GM12878 (cell line): Measurements from ENCODE around the gene TKTL1. TPM values are rescaled to one million over a fixed set of nuclear protein-coding genes. Genes with fewer than 3 reads are reported as not detected.
A peak's percentile ranks its signal among the peaks of the same experiment; 100 is the strongest.

Experiments used
- CEBPB ChIP-seq, 2 experiments: fragments of 150-350 bp in 1 of 2; IDR thresholded peaks; 2 replicates each; pipeline ENCODE4 v1.6.1; 2012 to 2014; ENCODE audit warnings: low read depth in 2 of 2, low read length in 2 of 2, borderline replicate concordance in 1 of 2, inconsistent platforms in 1 of 2
- IKZF1 ChIP-seq: fragments of 450-650 bp; conservative IDR thresholded peaks from 2 replicates; pipeline ENCODE4 v1.6.1; 2017; ENCODE audit warnings: antibody characterized with exemption, mild to moderate bottlenecking
- KDM1A ChIP-seq: fragments of 200-600 bp; sonication (generic); IDR thresholded peaks from 2 replicates; pipeline ENCODE4 v1.6.1; 2016; ENCODE audit warnings: borderline replicate concordance
- MTA3 ChIP-seq: IDR thresholded peaks from 2 replicates; pipeline ENCODE4 v1.6.1; 2012; ENCODE audit warnings: low read length, inconsistent platforms, borderline replicate concordance
- NR2F1 ChIP-seq: fragments of 450-650 bp; conservative IDR thresholded peaks from 2 replicates; pipeline ENCODE4 v1.6.1; 2017; ENCODE audit warnings: mild to moderate bottlenecking
- PML ChIP-seq: IDR thresholded peaks from 2 replicates; pipeline ENCODE4 v1.6.1; 2012; ENCODE audit warnings: low read length, inconsistent platforms
- SIN3A ChIP-seq: IDR thresholded peaks from 2 replicates; pipeline ENCODE4 v1.6.1; 2012; ENCODE audit warnings: low read depth, low read length, improper control_type of control experiment
- ZNF384 ChIP-seq: IDR thresholded peaks from 2 replicates; pipeline ENCODE4 v1.6.1; 2012; ENCODE audit warnings: low read depth, mild to moderate bottlenecking, low read length, improper control_type of control experiment, borderline replicate concordance
- polyA plus RNA-seq, 11 experiments: library from polyadenylated mRNA; depleted of rRNA in 4 of 11; unstranded in 6 of 11; stranded (reverse) in 5 of 11; fragments of >200 nt; fragmentation: Nextera tagmentation in 4 of 11; fragmentation: Illumina TruSeq in 1 of 11; extraction: Ambion mirVana in 4 of 11; extraction: Trizol in 1 of 11; gene quantifications; 1 replicate in 1 of 11; 2 replicates in 10 of 11; pipeline versions ENCODE4 v1.2.1 to v1.2.3, GENCODE V29; 2011 to 2016; ENCODE audit warnings: inconsistent platforms in 2 of 11, missing spikeins in 2 of 11, low read depth in 1 of 11
- total RNA-seq, 4 experiments: library from RNA; depleted of rRNA in 3 of 4; stranded (reverse); fragments of >200 nt in 3 of 4; fragmentation: Illumina TruSeq in 1 of 4; extraction: Trizol in 1 of 4; gene quantifications; 2 replicates each; pipeline versions ENCODE4 v1.2.1 to v1.2.3, GENCODE V29; 2013 to 2021
- TF ChIP-seq, protein P1 (sequence below): fragments of 150-350 bp; IDR thresholded peaks from 2 replicates; pipeline ENCODE4 v1.6.1; 2016; ENCODE audit warnings: low read depth, low read length
- TF ChIP-seq, protein P2 (sequence below): fragments of 450-650 bp; IDR thresholded peaks from 2 replicates; pipeline ENCODE4 v1.6.1; 2018; ENCODE audit warnings: mild to moderate bottlenecking, low read depth, moderate library complexity; ENCODE audit not compliant: partially characterized antibody
- TF ChIP-seq, protein P3 (sequence below): IDR thresholded peaks from 2 replicates; pipeline ENCODE4 v1.6.1; 2012; ENCODE audit warnings: low read depth, low read length, improper control_type of control experiment
- TF ChIP-seq, protein P4 (sequence below): IDR thresholded peaks from 2 replicates; pipeline ENCODE4 v1.6.1; 2012; ENCODE audit warnings: improper control_type of control experiment, low read depth, low read length; ENCODE audit not compliant: insufficient replicate concordance
- TF ChIP-seq, protein P5 (sequence below): fragments of 150-350 bp; IDR thresholded peaks from 2 replicates; pipeline ENCODE4 v1.6.1; 2014; ENCODE audit warnings: mild to moderate bottlenecking, low read depth, low read length

Gene TKTL1
- total and polyA plus RNA-seq, 10 of the 15 experiments (the other 5 are each of a cell fraction or from before 2014, with no cell fraction given) = 0.01 to 0.07 TPM; not detected in 8

DNA sequence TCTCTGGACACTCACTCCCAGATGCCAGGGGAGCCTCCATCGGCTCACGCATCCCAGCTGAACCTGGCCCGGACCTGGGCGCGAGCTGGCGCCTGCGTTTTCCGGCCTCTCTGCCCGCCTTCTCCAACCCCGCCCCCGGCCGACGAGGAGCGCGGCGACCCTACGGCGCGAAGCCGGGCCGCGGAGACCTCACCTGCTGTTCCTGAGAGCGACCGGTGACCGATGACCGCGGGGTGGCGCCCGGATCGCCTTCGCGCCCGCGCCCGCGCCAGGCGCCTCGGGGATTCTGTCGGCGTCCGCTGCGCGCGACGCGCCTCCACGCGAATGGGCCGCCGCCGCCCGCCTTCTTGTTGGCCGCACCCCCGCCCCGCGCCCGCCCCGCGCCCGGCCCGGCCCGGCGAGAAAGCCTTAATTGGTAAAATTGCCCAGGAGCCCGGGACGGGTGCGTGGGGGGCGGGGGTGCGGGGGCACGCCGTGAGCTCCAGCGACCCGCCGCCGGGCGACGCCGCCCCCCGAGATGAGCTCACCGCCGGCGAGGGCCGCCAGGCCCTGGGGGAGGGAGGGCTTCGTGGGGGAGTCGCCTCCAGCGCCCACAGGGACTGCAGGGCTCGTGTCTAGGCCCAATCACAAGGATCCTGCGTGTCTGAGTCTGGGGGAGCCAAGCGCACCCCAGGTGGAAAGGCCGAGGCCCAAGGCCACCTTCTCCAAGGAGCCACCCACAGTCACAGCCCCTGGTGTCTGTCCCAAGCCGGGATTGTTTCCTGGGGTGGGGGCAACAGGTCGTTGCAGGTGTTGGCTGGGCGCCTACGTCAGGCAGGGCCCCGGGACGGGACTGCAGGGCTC, 78.9 kb downstream of the TKTL1 start, which contains the start of gene FLNA (continued):
- TF ChIP-seq, protein P1, sequence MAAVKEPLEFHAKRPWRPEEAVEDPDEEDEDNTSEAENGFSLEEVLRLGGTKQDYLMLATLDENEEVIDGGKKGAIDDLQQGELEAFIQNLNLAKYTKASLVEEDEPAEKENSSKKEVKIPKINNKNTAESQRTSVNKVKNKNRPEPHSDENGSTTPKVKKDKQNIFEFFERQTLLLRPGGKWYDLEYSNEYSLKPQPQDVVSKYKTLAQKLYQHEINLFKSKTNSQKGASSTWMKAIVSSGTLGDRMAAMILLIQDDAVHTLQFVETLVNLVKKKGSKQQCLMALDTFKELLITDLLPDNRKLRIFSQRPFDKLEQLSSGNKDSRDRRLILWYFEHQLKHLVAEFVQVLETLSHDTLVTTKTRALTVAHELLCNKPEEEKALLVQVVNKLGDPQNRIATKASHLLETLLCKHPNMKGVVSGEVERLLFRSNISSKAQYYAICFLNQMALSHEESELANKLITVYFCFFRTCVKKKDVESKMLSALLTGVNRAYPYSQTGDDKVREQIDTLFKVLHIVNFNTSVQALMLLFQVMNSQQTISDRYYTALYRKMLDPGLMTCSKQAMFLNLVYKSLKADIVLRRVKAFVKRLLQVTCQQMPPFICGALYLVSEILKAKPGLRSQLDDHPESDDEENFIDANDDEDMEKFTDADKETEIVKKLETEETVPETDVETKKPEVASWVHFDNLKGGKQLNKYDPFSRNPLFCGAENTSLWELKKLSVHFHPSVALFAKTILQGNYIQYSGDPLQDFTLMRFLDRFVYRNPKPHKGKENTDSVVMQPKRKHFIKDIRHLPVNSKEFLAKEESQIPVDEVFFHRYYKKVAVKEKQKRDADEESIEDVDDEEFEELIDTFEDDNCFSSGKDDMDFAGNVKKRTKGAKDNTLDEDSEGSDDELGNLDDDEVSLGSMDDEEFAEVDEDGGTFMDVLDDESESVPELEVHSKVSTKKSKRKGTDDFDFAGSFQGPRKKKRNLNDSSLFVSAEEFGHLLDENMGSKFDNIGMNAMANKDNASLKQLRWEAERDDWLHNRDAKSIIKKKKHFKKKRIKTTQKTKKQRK = no peak
- no peak for TF ChIP-seq SIN3A
- no peak for TF ChIP-seq ZNF384
- TF ChIP-seq KDM1A = no peak
- no peak for TF ChIP-seq MTA3
- TF ChIP-seq, protein P2, sequence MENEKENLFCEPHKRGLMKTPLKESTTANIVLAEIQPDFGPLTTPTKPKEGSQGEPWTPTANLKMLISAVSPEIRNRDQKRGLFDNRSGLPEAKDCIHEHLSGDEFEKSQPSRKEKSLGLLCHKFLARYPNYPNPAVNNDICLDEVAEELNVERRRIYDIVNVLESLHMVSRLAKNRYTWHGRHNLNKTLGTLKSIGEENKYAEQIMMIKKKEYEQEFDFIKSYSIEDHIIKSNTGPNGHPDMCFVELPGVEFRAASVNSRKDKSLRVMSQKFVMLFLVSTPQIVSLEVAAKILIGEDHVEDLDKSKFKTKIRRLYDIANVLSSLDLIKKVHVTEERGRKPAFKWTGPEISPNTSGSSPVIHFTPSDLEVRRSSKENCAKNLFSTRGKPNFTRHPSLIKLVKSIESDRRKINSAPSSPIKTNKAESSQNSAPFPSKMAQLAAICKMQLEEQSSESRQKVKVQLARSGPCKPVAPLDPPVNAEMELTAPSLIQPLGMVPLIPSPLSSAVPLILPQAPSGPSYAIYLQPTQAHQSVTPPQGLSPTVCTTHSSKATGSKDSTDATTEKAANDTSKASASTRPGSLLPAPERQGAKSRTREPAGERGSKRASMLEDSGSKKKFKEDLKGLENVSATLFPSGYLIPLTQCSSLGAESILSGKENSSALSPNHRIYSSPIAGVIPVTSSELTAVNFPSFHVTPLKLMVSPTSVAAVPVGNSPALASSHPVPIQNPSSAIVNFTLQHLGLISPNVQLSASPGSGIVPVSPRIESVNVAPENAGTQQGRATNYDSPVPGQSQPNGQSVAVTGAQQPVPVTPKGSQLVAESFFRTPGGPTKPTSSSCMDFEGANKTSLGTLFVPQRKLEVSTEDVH = no peak
- no peak for TF ChIP-seq PML
- no peak for TF ChIP-seq CEBPB (IDR thresholded peaks at IDR 0.05; ENCODE audit: borderline replicate concordance in 1 of 2, low read depth in 2 of 2, low read length in 2 of 2)
- TF ChIP-seq IKZF1 = peak; percentile 7; the same call in 1 of the 2 replicates
- TF ChIP-seq NR2F1 = 0 out of 2 replicates have a peak, but pooled peaks have one; percentile 19
- TF ChIP-seq, protein P3, sequence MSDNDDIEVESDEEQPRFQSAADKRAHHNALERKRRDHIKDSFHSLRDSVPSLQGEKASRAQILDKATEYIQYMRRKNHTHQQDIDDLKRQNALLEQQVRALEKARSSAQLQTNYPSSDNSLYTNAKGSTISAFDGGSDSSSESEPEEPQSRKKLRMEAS = no peak
- TF ChIP-seq, protein P4, sequence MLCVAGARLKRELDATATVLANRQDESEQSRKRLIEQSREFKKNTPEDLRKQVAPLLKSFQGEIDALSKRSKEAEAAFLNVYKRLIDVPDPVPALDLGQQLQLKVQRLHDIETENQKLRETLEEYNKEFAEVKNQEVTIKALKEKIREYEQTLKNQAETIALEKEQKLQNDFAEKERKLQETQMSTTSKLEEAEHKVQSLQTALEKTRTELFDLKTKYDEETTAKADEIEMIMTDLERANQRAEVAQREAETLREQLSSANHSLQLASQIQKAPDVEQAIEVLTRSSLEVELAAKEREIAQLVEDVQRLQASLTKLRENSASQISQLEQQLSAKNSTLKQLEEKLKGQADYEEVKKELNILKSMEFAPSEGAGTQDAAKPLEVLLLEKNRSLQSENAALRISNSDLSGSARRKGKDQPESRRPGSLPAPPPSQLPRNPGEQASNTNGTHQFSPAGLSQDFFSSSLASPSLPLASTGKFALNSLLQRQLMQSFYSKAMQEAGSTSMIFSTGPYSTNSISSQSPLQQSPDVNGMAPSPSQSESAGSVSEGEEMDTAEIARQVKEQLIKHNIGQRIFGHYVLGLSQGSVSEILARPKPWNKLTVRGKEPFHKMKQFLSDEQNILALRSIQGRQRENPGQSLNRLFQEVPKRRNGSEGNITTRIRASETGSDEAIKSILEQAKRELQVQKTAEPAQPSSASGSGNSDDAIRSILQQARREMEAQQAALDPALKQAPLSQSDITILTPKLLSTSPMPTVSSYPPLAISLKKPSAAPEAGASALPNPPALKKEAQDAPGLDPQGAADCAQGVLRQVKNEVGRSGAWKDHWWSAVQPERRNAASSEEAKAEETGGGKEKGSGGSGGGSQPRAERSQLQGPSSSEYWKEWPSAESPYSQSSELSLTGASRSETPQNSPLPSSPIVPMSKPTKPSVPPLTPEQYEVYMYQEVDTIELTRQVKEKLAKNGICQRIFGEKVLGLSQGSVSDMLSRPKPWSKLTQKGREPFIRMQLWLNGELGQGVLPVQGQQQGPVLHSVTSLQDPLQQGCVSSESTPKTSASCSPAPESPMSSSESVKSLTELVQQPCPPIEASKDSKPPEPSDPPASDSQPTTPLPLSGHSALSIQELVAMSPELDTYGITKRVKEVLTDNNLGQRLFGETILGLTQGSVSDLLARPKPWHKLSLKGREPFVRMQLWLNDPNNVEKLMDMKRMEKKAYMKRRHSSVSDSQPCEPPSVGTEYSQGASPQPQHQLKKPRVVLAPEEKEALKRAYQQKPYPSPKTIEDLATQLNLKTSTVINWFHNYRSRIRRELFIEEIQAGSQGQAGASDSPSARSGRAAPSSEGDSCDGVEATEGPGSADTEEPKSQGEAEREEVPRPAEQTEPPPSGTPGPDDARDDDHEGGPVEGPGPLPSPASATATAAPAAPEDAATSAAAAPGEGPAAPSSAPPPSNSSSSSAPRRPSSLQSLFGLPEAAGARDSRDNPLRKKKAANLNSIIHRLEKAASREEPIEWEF = no peak
- TF ChIP-seq, protein P5, sequence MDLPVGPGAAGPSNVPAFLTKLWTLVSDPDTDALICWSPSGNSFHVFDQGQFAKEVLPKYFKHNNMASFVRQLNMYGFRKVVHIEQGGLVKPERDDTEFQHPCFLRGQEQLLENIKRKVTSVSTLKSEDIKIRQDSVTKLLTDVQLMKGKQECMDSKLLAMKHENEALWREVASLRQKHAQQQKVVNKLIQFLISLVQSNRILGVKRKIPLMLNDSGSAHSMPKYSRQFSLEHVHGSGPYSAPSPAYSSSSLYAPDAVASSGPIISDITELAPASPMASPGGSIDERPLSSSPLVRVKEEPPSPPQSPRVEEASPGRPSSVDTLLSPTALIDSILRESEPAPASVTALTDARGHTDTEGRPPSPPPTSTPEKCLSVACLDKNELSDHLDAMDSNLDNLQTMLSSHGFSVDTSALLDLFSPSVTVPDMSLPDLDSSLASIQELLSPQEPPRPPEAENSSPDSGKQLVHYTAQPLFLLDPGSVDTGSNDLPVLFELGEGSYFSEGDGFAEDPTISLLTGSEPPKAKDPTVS = no peak
